HepG2 (cell line): Measurements from ENCODE around the gene SLC25A43. TPM values are rescaled to one million over a fixed set of nuclear protein-coding genes. Genes with fewer than 3 reads are reported as not detected.

Experiments used
- ATAC-seq: fragments of 200-7000 bp; cut with Tn5 transposase; 3 replicates; pipeline ENCODE4 v1.9.1; 2020; ENCODE audit warnings: mild to moderate bottlenecking, moderate library complexity
- BruUV-seq: library from RNA; stranded (reverse); fragments of 400-500 nt; replicated peaks from 2 replicates; lab custom pipeline; 2021; lab: Mats Ljungman, UMichigan
- CTCF ChIA-PET: fragments of 300-600 bp; formaldehyde crosslinking; extraction: SDS; loops from one replicate; lab custom pipeline; 2021; ENCODE audit warnings: low total read pairs, inconsistent platforms, low intra/inter-chr PET ratio; lab: Yijun Ruan, JAX
- POLR2A ChIA-PET: fragments of 350-600 bp; sonication (Branson Sonifier 250); formaldehyde crosslinking; loops from one replicate; lab custom pipeline; 2020; ENCODE audit warnings: antibody characterized with exemption, inconsistent platforms; lab: Yijun Ruan, JAX
- DNase-seq: peaks from one replicate; pipeline ENCODE4 v3.0.0-alpha.2; 2015; ENCODE audit warnings: low spot score
- FAIRE-seq: peaks from 3 replicates; lab custom pipeline; 2011; peaks lifted over from hg19 to GRCh38; lab: Jason Lieb, UNC
- H2AFZ ChIP-seq: one replicate; pipeline ENCODE4 v1.6.1; 2011; ENCODE audit warnings: low read length, inconsistent platforms
- H3K27ac ChIP-seq: fragments of 300-600 bp; 3 replicates; pipeline ENCODE4 v1.8.0; 2011; ENCODE audit warnings: mixed run types, mild to moderate bottlenecking, mixed read lengths, low read length, inconsistent platforms; ENCODE audit not compliant: insufficient read depth; ENCODE audit errors: extremely low read length
- H3K27me3 ChIP-seq, 2 experiments: fragments of 200-600 bp in 1 of 2; 2 replicates in 1 of 2; 3 replicates in 1 of 2; pipeline versions ENCODE4 v1.6.0 to v1.8.0; 2011; ENCODE audit warnings: low read length in 2 of 2, mild to moderate bottlenecking in 2 of 2, moderate library complexity in 2 of 2, inconsistent platforms in 1 of 2; ENCODE audit not compliant: insufficient read depth in 2 of 2, control insufficient read depth in 1 of 2
- H3K36me3 ChIP-seq, 2 experiments: fragments of 200-600 bp in 1 of 2; replicated peaks in 1 of 2; 2 replicates in 1 of 2; 3 replicates in 1 of 2; pipeline versions ENCODE4 v1.5.1 to v1.8.0; 2011; ENCODE audit warnings: low read length in 2 of 2, inconsistent platforms in 1 of 2; ENCODE audit not compliant: insufficient read depth in 2 of 2, control insufficient read depth in 1 of 2
- H3K4me1 ChIP-seq: 2 replicates; pipeline ENCODE4 v1.5.1; 2012; ENCODE audit warnings: low read length, inconsistent platforms; ENCODE audit not compliant: insufficient read depth
- H3K4me2 ChIP-seq: 2 replicates; pipeline ENCODE4 v1.6.0; 2011; ENCODE audit warnings: low read depth, low read length, inconsistent platforms
- H3K4me3 ChIP-seq, 3 experiments: fragments of 200-600 bp in 1 of 3; sonication (generic), shearing (Covaris generic) in 1 of 3; replicated peaks in 1 of 3; 2 replicates each; pipeline ENCODE4 v1.5.1; 2011 to 2016; ENCODE audit warnings: low read length in 3 of 3, inconsistent platforms in 2 of 3, low read depth in 2 of 3, mild to moderate bottlenecking in 2 of 3, control low read depth in 1 of 3, mixed read lengths in 1 of 3; ENCODE audit not compliant: insufficient read depth in 1 of 3
- H3K79me2 ChIP-seq: one replicate; pipeline ENCODE4 v1.6.1; 2011; ENCODE audit warnings: low read length, inconsistent platforms; ENCODE audit not compliant: insufficient read depth
- H3K9ac ChIP-seq: 2 replicates; pipeline ENCODE4 v1.6.0; 2011; ENCODE audit warnings: mild to moderate bottlenecking, low read depth, low read length, inconsistent platforms; ENCODE audit not compliant: insufficient read depth
- H3K9me3 ChIP-seq: 2 replicates; pipeline ENCODE4 v1.5.1; 2012; ENCODE audit warnings: mild to moderate bottlenecking, low read length
- H4K20me1 ChIP-seq: 2 replicates; pipeline ENCODE4 v1.6.0; 2011; ENCODE audit warnings: inconsistent platforms, mild to moderate bottlenecking, low read length, moderate library complexity; ENCODE audit not compliant: insufficient read depth
- FIP1L1 ChIP-seq: fragments of 200-400 bp; formaldehyde crosslinking; IDR thresholded peaks from 2 replicates; pipeline ENCODE4 v1.6.1; 2018; ENCODE audit warnings: low read depth, mild to moderate bottlenecking, low read length, moderate library complexity, borderline replicate concordance; ENCODE audit not compliant: insufficient read depth
- HNRNPUL1 ChIP-seq: fragments of 200-400 bp; formaldehyde crosslinking; IDR thresholded peaks from 2 replicates; pipeline ENCODE4 v1.6.1; 2017; ENCODE audit warnings: low read depth, mild to moderate bottlenecking, low read length, moderate library complexity
- KAT7 ChIP-seq: IDR thresholded peaks from 2 replicates; pipeline ENCODE4 v1.6.1; 2018; ENCODE audit warnings: borderline replicate concordance, missing compliant biosample characterization
- NRL ChIP-seq: sonication (generic); formaldehyde crosslinking; IDR thresholded peaks from 2 replicates; pipeline ENCODE4 v1.5.0; 2020; ENCODE audit warnings: missing genetic modification reagents, mild to moderate bottlenecking, moderate library complexity, borderline replicate concordance
- SIN3B ChIP-seq: fragments of 150-350 bp; IDR thresholded peaks from 2 replicates; pipeline ENCODE4 v1.6.1; 2014; ENCODE audit warnings: low read length
- ZNF550 ChIP-seq: sonication (generic); formaldehyde crosslinking; IDR thresholded peaks from 2 replicates; pipeline ENCODE4 v1.4.0; 2020; ENCODE audit warnings: mild to moderate bottlenecking, missing genetic modification reagents, borderline replicate concordance
- ZNF564 ChIP-seq: sonication (generic); formaldehyde crosslinking; IDR thresholded peaks from 2 replicates; pipeline ENCODE4 v1.8.1; 2023; ENCODE audit warnings: mild to moderate bottlenecking, missing genetic modification reagents
- WGBS: methylation state at CpG from one replicate; pipeline ENCODE4 v1.1.6; 2017; ENCODE audit warnings: low lambda C conversion rate; 5-methylcytosine and 5-hydroxymethylcytosine counted together
- in situ Hi-C: cut with HindIII; loops from 2 replicates; pipeline ENCODE4 v1.10.0; 2017; ENCODE audit warnings: low pct_unique_long_range_greater_than_20kb; ENCODE audit not compliant: extremely low pct_ligation_motif_present
- intact Hi-C: fragments of 100-400 bp; cut with micrococcal nuclease; formaldehyde crosslinking; loops from one replicate; pipeline ENCODE4 v1.10.0; 2022; ENCODE audit not compliant: unreplicated experiment
- polyA plus RNA-seq, 8 experiments: library from polyadenylated mRNA; depleted of rRNA in 3 of 8; stranded (reverse) in 7 of 8; unstranded in 1 of 8; fragments of >200 nt; fragmentation: Illumina TruSeq in 4 of 8; extraction: Trizol in 4 of 8; gene quantifications; 2 replicates each; pipeline versions ENCODE4 v1.2.1 to v1.2.3, GENCODE V29; 2011 to 2016; ENCODE audit warnings: low read depth in 4 of 8, missing spikeins in 1 of 8, mixed read lengths in 1 of 8; ENCODE audit not compliant: insufficient read depth in 1 of 8
- total RNA-seq, 5 experiments: library from RNA; depleted of rRNA; stranded (reverse); fragments of >200 nt; fragmentation: Illumina TruSeq; extraction: Trizol; gene quantifications; 2 replicates each; pipeline ENCODE4 v1.2.3, GENCODE V29; 2016; ENCODE audit warnings: low read depth in 1 of 5
- TF ChIP-seq, protein P1 (sequence below): sonication (generic); formaldehyde crosslinking; IDR thresholded peaks from 2 replicates; pipeline ENCODE4 v1.8.0; 2023; ENCODE audit warnings: mild to moderate bottlenecking, missing genetic modification reagents
- TF ChIP-seq, protein P2 (sequence below): sonication (generic); formaldehyde crosslinking; IDR thresholded peaks from 2 replicates; pipeline ENCODE4 v1.8.1; 2023; ENCODE audit warnings: mild to moderate bottlenecking, missing genetic modification reagents
- TF ChIP-seq, protein P3 (sequence below): sonication (generic); formaldehyde crosslinking; IDR thresholded peaks from 2 replicates; pipeline ENCODE4 v1.4.0; 2020; ENCODE audit warnings: missing genetic modification reagents, low read depth, mild to moderate bottlenecking, borderline replicate concordance
- TF ChIP-seq, protein P4 (sequence below): sonication (generic); formaldehyde crosslinking; IDR thresholded peaks from 2 replicates; pipeline ENCODE4 v1.4.0; 2020; ENCODE audit warnings: missing genetic modification reagents, borderline replicate concordance

The SLC25A43 gene
- total and polyA plus RNA-seq, 2 of the 13 experiments (the other 11 are each of a cell fraction or from before 2014, with no cell fraction given), result 5.8 to 13.2 TPM

DNA sequence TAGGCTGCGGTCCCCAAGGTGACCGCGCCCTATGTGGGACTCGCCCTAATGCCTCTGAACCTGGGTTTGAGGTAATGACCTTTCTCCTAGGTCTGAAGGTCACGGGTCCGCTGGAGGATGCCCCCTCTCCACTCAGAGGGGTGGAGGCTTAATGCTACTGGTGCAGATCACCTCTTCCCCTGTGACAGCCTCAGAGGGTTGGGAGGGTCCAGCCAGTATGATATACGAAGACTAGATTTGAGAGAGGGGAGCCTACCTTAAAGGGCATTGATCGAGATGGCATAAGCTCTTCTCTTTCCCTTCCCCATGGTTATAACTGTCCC lies 70.1 kb downstream of the SLC25A43 start:
- Histone ChIP-seq H3K27me3 (no peaks in the 10 kb centered on the region; a peak in 1 of 5 replicates), H3K36me3 (peaks cover 3 to 15% of the 10 kb centered on the region in 2 experiments; a peak in 4 of 5 replicates), H3K9me3 (no peaks in the 10 kb centered on the region), H2AFZ (no peak overlapping the region), H3K79me2 (peaks cover 11% of the 10 kb centered on the region), H4K20me1 (peaks cover 8% of the 10 kb centered on the region), H3K27ac (peak overlapping the region; percentile 91), H3K9ac (peak overlapping the region; percentile 89), H3K4me2 (peak overlapping the region; percentile 83), H3K4me1 (peaks cover 29% of the 10 kb centered on the region), H3K4me3 (peak overlapping the region; percentile 64 to 84 (median 79); a peak in 5 of 6 replicates)
- no peak for FAIRE-seq
- WGBS, result no CpG with 5 or more reads among the region's 8 CpGs
- in situ Hi-C loops, result no loop called here
- no TSS peak for BruUV-seq
- TF ChIP-seq KAT7 (0 out of 2 replicates have a peak, but pooled peaks have one; percentile 30), ZNF550 (no peak)
- TF ChIP-seq, protein P1, sequence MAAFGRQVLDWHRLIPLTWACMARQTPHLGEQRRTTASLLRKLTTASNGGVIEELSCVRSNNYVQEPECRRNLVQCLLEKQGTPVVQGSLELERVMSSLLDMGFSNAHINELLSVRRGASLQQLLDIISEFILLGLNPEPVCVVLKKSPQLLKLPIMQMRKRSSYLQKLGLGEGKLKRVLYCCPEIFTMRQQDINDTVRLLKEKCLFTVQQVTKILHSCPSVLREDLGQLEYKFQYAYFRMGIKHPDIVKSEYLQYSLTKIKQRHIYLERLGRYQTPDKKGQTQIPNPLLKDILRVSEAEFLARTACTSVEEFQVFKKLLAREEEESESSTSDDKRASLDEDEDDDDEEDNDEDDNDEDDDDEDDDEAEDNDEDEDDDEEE (CRISPR knock-in tag), result 0 out of 2 replicates have a peak, but pooled peaks have one; percentile 17
- no peak for ATAC-seq
- intact Hi-C loops, result loop anchor here (2.0 to 5.0 kb wide), 2 partner anchors 43 to 50 kb away; no protein-coding TSS in a partner anchor
- no peak for DNase-seq
- CTCF ChIA-PET, result interaction anchor here (0.7 kb wide), 1 partner anchor 43 kb away, joined by 3 read pairs; no protein-coding TSS in a partner anchor
- POLR2A ChIA-PET, result interaction anchor here (0.5 to 2.0 kb wide), 4 partner anchors 8 to 43 kb away, joined by 3 to 51 read pairs (median 4); no protein-coding TSS in a partner anchor

DNA sequence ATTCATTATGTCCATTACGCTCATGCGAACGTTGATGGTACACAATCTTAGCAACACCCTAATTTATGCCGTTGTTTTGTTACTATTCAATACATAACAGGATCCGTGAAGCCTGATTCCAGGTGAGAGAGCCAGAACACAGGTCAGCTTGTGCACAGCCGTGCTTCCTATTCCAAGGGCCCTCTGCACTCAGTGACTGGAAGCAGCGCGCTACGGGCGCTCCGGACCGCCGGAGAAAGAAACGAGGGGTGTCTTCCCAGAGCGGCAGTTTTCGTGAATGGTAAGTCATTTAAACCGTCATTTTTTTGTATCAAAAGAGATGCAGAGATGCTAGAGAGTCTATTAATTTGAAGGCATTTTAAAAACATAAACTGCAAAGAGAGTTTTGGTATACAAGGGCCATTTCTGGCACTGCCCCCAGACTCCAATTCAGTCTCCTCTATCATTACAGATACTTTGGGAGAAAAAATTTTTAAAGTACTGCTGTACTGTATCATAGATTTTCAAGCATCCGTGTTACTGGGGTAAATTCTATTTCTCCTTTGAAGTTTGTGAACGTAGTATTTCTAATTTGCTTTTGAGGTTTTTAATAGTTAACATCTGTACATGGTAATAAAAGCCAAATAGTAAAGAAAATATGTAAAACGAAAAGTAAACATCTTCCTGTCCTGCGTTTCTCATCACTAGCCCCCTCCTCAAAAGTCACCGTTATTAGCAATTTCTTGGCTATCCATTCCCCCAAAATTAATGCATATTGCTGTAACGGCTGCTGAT lies 75.7 kb downstream of the SLC25A43 start:
- H2AFZ ChIP-seq, result no peak overlapping the region
- H4K20me1 ChIP-seq, result peaks cover 8% of the 10 kb centered on the region
- intact Hi-C loops (no loop called here), in situ Hi-C loops (no loop called here)
- POLR2A ChIA-PET, result no interaction called here
- H3K27ac ChIP-seq, result no peak overlapping the region
- no peaks in the 10 kb centered on the region for H3K9me3 ChIP-seq
- H3K79me2 ChIP-seq, result peaks cover 3% of the 10 kb centered on the region
- H3K36me3 ChIP-seq, result peaks cover 2 to 14% of the 10 kb centered on the region in 2 experiments; a peak in 4 of 5 replicates
- no peak overlapping the region for H3K9ac ChIP-seq
- DNase-seq (no peak), ATAC-seq (no peak), FAIRE-seq (no peak)
- no TSS peak for BruUV-seq
- CTCF ChIA-PET, result no interaction called here
- peaks cover 47% of the 10 kb centered on the region for H3K4me1 ChIP-seq
- no peak overlapping the region for H3K4me3 ChIP-seq
- H3K27me3 ChIP-seq, result no peaks in the 10 kb centered on the region
- WGBS, result 77% methylated on average over 17 of the region's 23 CpGs
- no peak overlapping the region for H3K4me2 ChIP-seq
- TF ChIP-seq FIP1L1, result no peak
- TF ChIP-seq, protein P2, sequence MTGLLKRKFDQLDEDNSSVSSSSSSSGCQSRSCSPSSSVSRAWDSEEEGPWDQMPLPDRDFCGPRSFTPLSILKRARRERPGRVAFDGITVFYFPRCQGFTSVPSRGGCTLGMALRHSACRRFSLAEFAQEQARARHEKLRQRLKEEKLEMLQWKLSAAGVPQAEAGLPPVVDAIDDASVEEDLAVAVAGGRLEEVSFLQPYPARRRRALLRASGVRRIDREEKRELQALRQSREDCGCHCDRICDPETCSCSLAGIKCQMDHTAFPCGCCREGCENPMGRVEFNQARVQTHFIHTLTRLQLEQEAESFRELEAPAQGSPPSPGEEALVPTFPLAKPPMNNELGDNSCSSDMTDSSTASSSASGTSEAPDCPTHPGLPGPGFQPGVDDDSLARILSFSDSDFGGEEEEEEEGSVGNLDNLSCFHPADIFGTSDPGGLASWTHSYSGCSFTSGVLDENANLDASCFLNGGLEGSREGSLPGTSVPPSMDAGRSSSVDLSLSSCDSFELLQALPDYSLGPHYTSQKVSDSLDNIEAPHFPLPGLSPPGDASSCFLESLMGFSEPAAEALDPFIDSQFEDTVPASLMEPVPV (CRISPR knock-in tag), result no peak
- no peak for TF ChIP-seq SIN3B
- TF ChIP-seq, protein P3, sequence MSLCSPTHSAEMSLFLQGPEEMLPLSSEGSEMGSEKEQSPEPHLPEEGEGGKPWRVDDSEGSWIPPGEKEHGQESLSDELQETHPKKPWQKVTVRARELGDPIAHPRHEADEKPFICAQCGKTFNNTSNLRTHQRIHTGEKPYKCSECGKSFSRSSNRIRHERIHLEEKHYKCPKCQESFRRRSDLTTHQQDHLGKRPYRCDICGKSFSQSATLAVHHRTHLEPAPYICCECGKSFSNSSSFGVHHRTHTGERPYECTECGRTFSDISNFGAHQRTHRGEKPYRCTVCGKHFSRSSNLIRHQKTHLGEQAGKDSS (CRISPR knock-in tag), result no peak
- no peak for TF ChIP-seq HNRNPUL1
- no peak for TF ChIP-seq NRL
- TF ChIP-seq ZNF564 (CRISPR knock-in tag), result no peak
- TF ChIP-seq, protein P4, sequence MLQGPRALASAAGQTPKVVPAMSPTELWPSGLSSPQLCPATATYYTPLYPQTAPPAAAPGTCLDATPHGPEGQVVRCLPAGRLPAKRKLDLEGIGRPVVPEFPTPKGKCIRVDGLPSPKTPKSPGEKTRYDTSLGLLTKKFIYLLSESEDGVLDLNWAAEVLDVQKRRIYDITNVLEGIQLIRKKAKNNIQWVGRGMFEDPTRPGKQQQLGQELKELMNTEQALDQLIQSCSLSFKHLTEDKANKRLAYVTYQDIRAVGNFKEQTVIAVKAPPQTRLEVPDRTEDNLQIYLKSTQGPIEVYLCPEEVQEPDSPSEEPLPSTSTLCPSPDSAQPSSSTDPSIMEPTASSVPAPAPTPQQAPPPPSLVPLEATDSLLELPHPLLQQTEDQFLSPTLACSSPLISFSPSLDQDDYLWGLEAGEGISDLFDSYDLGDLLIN (CRISPR knock-in tag), result no peak
